NCI-H526 treated with DMSO at 0.1 percent for 48 hours (cell line): Measurements from ENCODE around the gene RTEL1.

Experiments used
- DNase-seq: peaks from one replicate; lab custom pipeline; 2025; lab: John Stamatoyannopoulos, UW

Gene RTEL1

GRCh38 chr20:63700199-63701050 lies 42.3 kb downstream of the RTEL1 start:
- no peak for DNase-seq

GRCh38 chr20:63701051-63701328 lies 42.9 kb downstream of the RTEL1 start:
- no peak for DNase-seq

- no peak for DNase-seq
Measured at GRCh38 chr20:63701329-63702035, 43.4 kb downstream of the RTEL1 start.

DNA sequence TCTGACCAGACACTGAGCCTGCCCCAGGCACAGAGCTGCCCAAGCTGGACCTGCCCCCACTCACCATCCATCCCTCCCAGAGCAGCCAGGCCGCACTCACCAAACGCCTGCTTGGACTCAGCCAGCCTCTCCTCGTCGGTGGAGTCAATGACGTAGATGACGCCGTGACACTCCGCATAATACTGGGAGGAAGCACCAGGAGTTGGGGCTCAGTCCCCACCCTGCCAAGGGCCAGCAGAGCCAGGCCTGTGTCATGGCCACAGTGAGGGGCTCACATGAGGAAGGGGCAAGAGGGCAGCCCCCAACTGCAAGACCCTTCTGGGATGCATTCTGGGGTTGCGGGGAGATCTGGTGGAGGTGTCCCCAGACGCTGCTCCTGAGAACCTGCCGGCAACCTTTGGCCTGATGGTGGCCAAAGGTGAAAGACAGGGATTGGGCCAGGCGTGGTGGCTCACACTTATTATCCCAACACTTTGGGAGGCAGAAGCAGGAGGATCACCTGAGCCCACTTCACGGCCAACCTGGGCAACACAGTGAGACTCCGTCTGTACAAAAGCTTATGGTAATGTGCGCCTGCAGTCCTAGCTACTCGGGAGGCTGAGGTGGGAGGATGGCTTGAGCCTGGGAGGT lies 44.0 kb downstream of the RTEL1 start:
- DNase-seq: no peak

DNA sequence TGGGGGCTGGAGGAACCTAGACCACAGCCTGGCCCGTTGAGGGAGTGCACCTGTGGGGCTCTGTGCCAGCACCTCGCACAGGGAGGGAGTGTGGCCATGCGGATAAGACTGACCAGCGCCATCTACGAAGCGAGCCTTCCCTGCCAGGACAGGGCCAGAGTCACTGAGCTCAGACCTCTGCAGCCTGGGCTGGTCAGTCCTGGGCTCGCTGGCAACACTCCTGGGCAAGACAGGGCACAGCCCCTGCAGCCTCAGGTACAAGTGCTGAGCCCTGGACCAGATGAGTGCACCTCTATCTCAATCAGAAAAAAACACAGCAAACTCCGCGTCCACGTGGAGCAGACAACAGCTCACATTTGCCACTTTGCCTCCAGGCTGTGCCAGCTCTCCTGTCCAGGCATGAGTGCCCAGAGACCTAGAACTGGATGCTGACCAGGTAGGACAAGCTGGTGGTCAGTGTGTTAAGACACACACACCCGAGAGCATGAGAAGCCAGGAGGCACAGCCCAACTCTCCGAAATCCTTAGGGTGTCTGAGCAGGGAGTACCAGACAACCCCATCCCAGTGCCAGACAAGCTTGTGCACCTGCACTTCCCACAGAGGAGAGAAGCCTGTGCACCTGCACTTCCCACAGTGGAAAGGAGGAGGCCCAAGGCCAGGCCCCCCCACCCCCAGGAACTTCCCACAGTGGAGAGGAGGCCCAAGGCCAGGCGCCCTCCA lies 44.8 kb downstream of the RTEL1 start:
- no peak for DNase-seq

DNA sequence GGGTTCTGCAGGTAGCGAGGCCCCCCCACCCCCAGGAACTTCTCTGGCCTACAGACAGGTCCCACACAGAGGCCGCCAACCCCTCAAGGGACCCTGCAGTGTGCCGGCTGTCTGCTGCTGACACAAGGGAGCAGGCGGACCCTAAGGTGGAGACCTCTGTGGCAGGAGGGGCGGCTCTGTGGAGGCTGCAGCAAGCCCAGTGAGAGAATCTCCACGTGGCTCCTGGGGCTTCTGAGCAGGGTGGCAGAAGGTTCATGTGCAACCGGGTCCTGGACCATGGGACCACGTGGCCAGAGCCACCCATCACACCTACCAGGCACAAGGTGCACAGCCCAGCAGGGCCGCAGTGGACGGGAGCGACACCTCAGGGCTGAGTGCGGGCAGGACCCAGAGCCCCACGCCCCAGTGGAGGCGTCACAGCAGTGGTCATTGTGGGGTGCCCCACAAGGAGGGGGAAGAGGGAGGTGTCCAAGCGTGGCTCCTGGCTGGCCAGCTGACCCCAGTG lies 45.4 kb downstream of the RTEL1 start:
- no peak for DNase-seq

DNA sequence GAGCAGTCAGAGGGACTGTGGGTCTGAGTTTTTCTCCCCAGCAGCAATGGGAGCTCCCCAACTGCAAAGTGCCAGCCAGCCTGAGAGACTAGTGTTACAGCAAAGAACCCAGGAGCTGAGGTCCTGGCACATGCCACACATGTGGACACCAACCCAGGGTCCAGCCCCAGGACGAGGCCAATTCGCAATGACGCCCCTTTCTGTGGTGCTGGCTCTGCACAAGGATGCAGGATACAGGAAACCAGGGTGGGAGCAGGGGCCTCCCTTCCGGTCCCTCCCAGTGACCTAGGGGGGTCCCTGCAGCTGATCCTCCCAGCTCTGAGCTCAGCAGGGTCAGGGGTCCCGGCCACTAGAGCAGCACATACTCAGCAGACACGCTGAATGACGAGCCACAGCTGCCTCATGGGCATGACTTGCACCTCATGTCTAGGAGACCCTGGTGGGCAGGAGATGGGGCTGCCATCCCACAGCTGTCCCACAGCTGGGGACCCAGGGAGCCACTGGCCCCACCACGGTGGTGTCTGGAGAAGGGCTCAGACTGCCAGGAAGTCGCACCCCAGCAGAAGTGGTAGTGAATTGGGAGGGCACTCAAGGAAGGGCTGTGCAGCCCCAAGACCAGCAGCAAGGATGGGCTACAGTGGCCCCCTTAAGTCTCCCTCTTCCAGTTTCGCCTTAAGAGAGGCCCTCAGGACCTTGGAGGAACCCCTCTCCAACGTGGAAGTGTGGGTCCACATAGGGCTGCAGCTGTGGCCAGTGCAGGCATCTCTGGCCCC lies 46.0 kb downstream of the RTEL1 start:
- no peak for DNase-seq

DNA sequence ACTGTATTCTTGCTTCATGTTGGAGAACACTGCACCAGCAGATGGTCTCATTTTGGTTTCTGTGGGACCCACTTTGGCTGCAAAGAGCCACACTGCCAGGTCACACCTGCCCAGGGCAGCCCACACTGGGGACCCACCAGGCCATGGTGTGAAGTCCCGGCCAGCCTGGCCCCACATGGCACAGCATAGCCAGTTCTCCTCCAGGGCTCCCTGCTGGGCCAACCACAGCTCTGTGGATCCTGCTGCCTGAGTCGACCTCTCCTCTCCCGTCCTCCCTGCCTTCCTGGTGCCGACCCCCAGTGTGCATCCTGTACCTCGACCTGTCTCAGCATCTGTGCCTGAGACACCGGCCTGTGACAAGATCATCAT lies 46.6 kb downstream of the RTEL1 start:
- DNase-seq: no peak

DNA sequence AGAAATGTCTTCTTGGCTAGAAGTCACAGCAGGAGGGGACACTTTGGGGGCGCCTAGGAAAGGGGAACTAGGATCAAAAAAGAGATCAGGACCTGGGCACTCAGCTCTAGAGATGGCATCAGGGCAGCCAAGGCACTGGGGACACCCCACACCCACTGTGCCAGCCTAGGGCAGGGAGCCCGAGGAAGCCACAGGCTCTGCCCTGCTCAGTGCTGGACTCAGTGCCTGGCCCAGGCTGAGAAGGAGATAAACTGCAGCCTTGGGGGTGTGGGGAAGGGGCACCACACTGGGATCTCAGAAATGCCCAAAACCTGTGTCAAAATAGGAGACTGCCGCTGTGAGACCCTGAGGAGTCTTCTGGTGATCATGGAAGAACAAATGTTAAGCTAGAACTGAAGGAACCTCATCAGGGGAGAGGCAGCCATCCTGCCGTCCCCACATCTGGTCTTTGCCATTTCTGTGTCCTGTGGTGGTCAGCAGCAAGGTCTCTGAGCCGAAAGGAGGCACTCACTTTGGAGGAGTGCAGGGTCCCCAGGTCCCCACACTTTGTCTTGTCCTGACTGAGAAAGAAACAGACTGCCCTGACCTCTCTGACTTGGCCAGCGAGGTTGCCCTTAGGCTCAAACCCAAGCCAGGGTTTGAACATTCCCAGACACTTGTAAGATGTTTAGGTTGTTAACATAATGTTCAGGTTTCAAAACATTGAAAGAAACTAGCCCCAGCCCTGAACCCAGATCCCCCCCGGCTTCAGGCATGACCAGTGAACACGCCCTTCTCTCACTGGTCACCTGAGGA lies 47.3 kb downstream of the RTEL1 start:
- DNase-seq: no peak

- DNase-seq: no peak
Measured at GRCh38 chr20:63706027-63706695, 48.0 kb downstream of the RTEL1 start.

DNA sequence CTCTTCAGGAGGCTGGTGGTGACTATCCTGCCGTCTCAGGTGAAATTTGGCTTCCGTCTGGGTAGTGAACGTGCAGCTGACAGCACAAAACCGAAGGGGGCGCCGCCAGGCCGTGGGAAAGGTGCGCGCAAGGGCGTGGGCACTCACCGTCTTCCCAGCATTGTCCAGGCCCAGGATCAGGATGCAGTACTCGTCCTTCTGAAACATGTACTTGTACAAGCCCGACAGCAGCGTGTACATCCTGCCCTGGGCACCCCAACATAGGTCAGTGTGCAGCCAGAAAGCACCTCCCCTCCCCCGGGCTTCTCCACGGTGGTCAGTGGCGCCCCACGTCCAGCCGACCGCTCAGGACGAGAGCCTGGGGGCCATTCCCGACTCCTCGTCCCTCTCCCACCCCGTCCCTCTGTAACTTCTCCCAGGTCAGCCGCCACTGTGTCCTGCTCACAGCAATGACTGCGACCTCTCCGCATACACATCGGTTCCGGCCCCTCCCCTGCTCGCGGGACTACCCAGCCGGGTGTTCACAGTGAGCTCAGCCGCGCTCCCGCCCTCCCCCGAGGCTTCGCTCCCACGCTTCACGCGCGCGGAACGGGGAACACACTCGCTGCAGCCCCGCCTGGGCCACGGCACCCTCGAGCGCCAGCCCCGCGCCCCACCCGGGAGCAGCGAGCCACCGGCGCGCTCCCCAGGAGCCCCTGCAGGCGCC lies 48.9 kb downstream of the RTEL1 start:
- peak; percentile 38 for DNase-seq

GRCh38 chr20:63707558-63708300 lies 49.6 kb downstream of the RTEL1 start, which contains the start of the genes ARFRP1 and ZGPAT:
Gene ARFRP1 (minus strand): TSS chr20:63707976. CDS start chr20:63707091, 885 bp downstream.
Gene ZGPAT (plus strand): TSS chr20:63708039. CDS start chr20:63708581, 542 bp downstream.
- DNase-seq: peak; percentile 69

DNA sequence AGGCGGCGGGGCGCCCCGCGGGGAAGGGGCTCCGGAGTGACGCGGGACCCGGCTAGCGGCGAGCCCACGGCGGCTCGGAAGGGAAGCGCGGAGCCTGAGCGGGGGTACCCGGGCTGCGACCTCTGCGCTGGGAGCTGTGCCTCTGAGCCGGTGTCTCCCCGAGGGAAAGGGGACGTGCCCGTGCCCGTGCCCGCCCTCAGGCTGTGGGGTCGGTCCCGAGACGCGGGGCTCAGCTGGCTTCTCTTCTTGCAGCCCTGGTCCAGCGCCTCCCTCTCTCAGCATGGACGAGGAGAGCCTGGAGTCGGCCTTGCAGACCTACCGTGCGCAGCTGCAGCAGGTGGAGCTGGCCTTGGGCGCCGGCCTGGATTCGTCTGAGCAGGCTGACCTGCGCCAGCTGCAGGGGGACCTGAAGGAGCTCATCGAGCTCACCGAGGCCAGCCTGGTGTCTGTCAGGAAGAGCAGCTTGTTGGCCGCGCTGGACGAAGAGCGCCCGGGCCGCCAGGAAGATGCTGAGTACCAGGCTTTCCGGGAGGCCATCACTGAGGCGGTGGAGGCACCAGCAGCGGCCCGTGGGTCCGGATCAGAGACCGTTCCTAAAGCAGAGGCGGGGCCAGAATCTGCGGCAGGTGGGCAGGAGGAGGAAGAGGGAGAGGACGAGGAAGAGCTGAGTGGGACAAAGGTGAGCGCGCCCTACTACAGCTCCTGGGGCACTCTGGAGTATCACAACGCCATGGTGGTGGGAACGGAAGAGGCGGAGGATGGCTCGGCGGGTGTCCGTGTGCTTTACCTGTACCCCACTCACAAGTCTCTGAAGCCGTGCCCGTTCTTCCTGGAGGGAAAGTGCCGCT lies 50.4 kb downstream of the RTEL1 start:
- DNase-seq: no peak

DNA sequence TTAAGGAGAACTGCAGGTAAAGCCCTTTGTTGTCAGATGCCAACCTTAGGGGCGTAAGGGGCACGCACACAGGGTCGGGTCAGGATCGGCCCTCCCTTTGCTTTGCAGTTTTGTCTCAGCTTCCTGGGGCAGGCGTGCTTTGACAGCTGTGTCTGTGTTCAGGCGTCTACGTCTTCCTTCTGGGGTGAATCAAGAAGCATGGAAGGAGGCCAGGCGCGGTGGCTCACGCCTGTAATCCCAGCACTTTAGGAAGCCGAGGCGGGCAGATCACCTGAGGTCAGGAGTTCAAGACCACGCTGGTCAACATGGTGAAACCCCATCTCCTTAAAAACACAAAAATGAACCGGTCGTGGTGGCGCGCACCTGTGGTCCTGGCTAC lies 51.0 kb downstream of the RTEL1 start:
- DNase-seq: no peak

GRCh38 chr20:63711085-63711645 lies 53.1 kb downstream of the RTEL1 start:
- no peak for DNase-seq

DNA sequence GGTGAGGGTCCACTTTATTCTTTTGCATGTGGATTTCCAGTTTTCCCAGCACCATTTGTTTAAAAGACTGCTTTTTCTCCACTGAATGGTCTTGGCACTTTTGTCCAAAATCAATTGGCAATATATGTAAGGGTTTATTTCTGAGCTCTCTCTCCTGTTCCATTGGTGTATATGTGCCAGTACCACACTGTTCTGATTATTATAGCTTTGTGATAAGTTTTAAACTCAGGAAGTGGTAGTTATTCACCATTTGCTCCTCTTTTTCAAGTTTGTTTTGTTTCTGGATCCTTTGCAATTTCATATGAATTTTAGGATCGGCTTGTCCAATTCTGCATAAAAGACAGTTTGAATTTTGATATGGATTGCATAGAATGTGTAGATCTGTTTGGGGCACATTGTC lies 54.1 kb downstream of the RTEL1 start:
- DNase-seq: no peak

DNA sequence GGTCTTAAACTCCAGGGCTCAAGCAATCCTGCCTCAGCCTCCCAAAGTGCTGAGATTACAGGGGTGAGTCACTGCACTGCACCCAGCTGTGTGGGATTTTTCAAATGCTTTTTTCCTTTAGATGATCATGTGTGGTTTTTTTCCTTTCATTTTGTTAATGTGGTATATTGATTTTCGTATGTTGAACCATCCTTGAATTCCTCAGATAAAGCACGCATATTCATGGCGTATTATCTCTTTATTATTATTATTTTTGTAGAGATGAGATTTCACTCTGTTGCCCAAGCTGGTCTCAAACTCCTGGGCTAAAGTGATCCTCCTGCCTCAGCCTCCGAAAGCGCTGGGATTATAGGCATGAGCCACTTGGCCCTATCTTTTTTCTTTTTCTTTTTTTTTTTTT lies 56.7 kb downstream of the RTEL1 start:
- no peak for DNase-seq
